ENCODE measurements around the gene CBFB. TPM values are rescaled to one million over a fixed set of nuclear protein-coding genes. Genes with fewer than 3 reads are reported as not detected.

CBFB gene
- total and polyA plus RNA-seq, 2 of the 13 experiments (the other 11 are each of a cell fraction or from before 2014, with no cell fraction given) = 22.1 to 70.8 TPM

GRCh38 chr16:67111951-67112444 lies 83.0 kb downstream of the CBFB start (continued):
- TF ChIP-seq HNF1B (CRISPR knock-in tag; IDR thresholded peaks at IDR 0.05) = peak; percentile 61; the same call in 1 of the 2 replicates
- 0 out of 2 replicates have a peak, but pooled peaks have one; percentile 3 for TF ChIP-seq ZNF569 (CRISPR knock-in tag; IDR thresholded peaks at IDR 0.05; ENCODE audit: borderline replicate concordance)
- no peak for TF ChIP-seq ZNF761 (CRISPR knock-in tag; conservative IDR thresholded peaks at IDR 0.05)
- no peak for TF ChIP-seq ZNF317 (CRISPR knock-in tag; IDR thresholded peaks at IDR 0.05)
- peak; percentile 82 for TF ChIP-seq ZNF572 (CRISPR knock-in tag; IDR thresholded peaks at IDR 0.05)
- TF ChIP-seq FUBP1 (CRISPR knock-in tag; IDR thresholded peaks at IDR 0.05; ENCODE audit: borderline replicate concordance) = 0 out of 2 replicates have a peak, but pooled peaks have one; percentile 20
- no peak for TF ChIP-seq ZFP36L1 (CRISPR knock-in tag; IDR thresholded peaks at IDR 0.05)
- 0 out of 2 replicates have a peak, but pooled peaks have one; percentile 13 for TF ChIP-seq PHF8 (CRISPR knock-in tag; IDR thresholded peaks at IDR 0.05)
- 0 out of 2 replicates have a peak, but pooled peaks have one; percentile 8 for TF ChIP-seq ZNF501 (CRISPR knock-in tag; IDR thresholded peaks at IDR 0.05)
